T-helper 2 cell treated with Interferon-gamma antibody and Interleukin-4, amounts not matched to agents 5 μg/mL and 100 μg/mL, for 36 hours (primary cell): Measurements from ENCODE around the gene KCNQ1.

ENCODE experiments used
- DNase-seq: peaks from one replicate; pipeline ENCODE4 v3.0.0; 2021; ENCODE audit warnings: low spot score
- H3K27ac Mint-ChIP-seq: one replicate; pipeline ENCODE4 v1.8.0; 2021; ENCODE audit warnings: mild to moderate bottlenecking, mixed read lengths
- H3K27me3 Mint-ChIP-seq: one replicate; pipeline ENCODE4 v1.8.0; 2021; ENCODE audit warnings: low read depth, mixed read lengths
- H3K36me3 Mint-ChIP-seq: one replicate; pipeline ENCODE4 v1.8.0; 2021; ENCODE audit warnings: low read depth, mixed read lengths
- H3K4me1 Mint-ChIP-seq: one replicate; pipeline ENCODE4 v1.8.0; 2021; ENCODE audit warnings: low read depth, mixed read lengths
- H3K4me3 Mint-ChIP-seq: one replicate; pipeline ENCODE4 v1.8.0; 2022; ENCODE audit warnings: mild to moderate bottlenecking, moderate library complexity, mixed read lengths
- H3K9me3 Mint-ChIP-seq: one replicate; pipeline ENCODE4 v1.8.0; 2021; ENCODE audit warnings: mixed read lengths

Gene KCNQ1

DNA sequence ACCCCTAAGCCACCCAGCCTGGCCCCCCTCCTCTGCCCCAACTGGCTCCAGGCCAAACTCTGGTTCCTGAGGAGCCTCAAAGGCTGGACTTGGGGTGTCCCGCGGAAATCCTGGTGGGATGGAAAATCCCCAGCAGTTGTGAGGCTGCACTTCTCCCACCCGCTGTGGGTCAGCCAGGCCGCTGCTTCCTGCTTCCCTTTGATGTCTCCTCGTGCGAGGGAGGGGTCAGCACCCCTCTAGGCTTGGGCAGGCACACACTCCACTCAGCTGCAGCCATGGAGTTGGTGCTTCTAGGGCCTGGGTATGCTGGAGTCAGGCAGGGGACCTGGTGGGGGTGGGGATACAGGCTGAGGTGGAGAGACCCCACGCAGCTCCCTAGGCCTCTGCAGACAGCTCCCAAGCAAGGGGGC lies 243.0 kb downstream of the KCNQ1 start:
- H3K36me3 Mint-ChIP-seq: no peaks in the 10 kb centered on the region
- no peaks in the 10 kb centered on the region for H3K27me3 Mint-ChIP-seq
- H3K4me3 Mint-ChIP-seq: no peak overlapping the region
- no peak for DNase-seq
- no peaks in the 10 kb centered on the region for H3K4me1 Mint-ChIP-seq
- no peaks in the 10 kb centered on the region for H3K9me3 Mint-ChIP-seq
- H3K27ac Mint-ChIP-seq: no peak overlapping the region

- Mint-ChIP-seq H3K36me3 (no peaks in the 10 kb centered on the region), H3K9me3 (no peaks in the 10 kb centered on the region), H3K27me3 (no peaks in the 10 kb centered on the region), H3K27ac (no peak overlapping the region), H3K4me3 (no peak overlapping the region), H3K4me1 (no peaks in the 10 kb centered on the region)
- DNase-seq: no peak
Measured at GRCh38 chr11:2688381-2689231, 243.8 kb downstream of the KCNQ1 start.

GRCh38 chr11:2689651-2690575 lies 245.1 kb downstream of the KCNQ1 start:
- no peak overlapping the region for H3K4me3 Mint-ChIP-seq
- H3K36me3 Mint-ChIP-seq: no peaks in the 10 kb centered on the region
- DNase-seq: no peak
- H3K4me1 Mint-ChIP-seq: no peaks in the 10 kb centered on the region
- no peaks in the 10 kb centered on the region for H3K27me3 Mint-ChIP-seq
- H3K9me3 Mint-ChIP-seq: no peaks in the 10 kb centered on the region
- H3K27ac Mint-ChIP-seq: no peak overlapping the region

DNA sequence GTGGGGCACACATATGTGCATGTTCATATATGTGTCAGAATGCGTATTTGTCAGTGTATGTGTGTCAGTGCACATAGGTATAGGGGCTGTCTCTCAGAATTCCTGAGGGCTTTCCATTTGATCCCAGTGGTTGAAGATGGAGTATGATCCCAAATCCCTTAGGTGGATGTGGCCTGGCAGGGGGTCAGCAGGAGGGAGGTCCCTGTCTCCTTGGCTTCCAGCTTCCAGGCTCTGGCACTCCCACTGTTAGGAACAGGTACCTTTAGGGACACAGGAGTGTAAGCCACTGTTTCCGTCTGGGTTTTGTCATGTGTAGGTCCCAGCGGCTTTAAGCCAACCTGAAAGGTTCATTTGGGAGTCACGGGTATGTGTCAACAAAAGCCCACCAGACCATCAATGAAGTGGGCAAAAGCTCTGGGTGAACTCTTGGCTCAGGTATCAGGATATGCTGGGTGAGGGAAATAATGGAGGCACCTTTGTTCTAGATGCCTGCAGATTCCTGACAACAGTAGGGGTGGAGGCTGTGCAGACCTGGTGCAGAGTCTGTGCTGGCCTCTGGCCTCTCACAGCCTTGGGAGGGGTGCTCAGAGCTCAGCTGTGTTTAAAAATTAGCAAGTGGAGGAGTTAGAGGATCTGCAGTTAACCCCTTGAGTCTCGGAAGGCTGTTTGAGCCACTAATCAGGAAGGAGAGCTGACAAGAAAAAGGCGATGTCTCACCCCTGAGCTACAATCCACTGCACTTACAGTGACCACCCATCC lies 246.0 kb downstream of the KCNQ1 start:
- Mint-ChIP-seq H3K4me3 (no peak overlapping the region), H3K36me3 (no peaks in the 10 kb centered on the region)
- no peak for DNase-seq

DNA sequence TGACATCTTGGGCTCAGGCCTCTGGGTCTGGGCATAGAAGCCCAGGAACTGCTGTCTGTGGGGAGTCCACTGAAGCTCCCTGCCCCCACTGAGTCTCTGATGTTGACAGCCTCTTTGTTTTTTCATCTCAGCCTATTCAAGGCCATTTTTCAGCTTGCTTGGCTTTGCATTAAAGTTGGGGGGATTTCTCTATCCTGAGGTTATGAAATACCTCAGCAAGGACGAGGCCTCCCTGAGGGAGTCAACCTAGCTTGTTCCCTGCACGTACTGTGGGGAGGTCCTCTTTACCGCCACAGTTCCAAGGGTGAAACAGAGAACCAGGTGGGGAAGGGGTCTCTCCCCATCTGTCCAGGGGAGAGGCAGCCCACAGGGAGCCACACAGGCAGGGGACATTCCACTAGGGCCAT lies 246.6 kb downstream of the KCNQ1 start:
- H3K27ac Mint-ChIP-seq: no peak overlapping the region
- DNase-seq: no peak
- H3K9me3 Mint-ChIP-seq: no peaks in the 10 kb centered on the region
- H3K27me3 Mint-ChIP-seq: no peaks in the 10 kb centered on the region
- H3K36me3 Mint-ChIP-seq: no peaks in the 10 kb centered on the region
- H3K4me3 Mint-ChIP-seq: no peak overlapping the region
- H3K4me1 Mint-ChIP-seq: no peaks in the 10 kb centered on the region

More for the DNA sequence above, 246.0 kb downstream of the KCNQ1 start:
- H3K9me3 Mint-ChIP-seq: no peaks in the 10 kb centered on the region
- no peaks in the 10 kb centered on the region for H3K4me1 Mint-ChIP-seq
- H3K27me3 Mint-ChIP-seq: no peaks in the 10 kb centered on the region
- H3K27ac Mint-ChIP-seq: no peak overlapping the region

GRCh38 chr11:2691991-2692875 lies 247.4 kb downstream of the KCNQ1 start:
- no peaks in the 10 kb centered on the region for H3K9me3 Mint-ChIP-seq
- H3K36me3 Mint-ChIP-seq: no peaks in the 10 kb centered on the region
- no peak overlapping the region for H3K27ac Mint-ChIP-seq
- H3K4me1 Mint-ChIP-seq: peaks cover under 1% of the 10 kb centered on the region
- H3K4me3 Mint-ChIP-seq: no peak overlapping the region
- no peaks in the 10 kb centered on the region for H3K27me3 Mint-ChIP-seq
- no peak for DNase-seq

DNA sequence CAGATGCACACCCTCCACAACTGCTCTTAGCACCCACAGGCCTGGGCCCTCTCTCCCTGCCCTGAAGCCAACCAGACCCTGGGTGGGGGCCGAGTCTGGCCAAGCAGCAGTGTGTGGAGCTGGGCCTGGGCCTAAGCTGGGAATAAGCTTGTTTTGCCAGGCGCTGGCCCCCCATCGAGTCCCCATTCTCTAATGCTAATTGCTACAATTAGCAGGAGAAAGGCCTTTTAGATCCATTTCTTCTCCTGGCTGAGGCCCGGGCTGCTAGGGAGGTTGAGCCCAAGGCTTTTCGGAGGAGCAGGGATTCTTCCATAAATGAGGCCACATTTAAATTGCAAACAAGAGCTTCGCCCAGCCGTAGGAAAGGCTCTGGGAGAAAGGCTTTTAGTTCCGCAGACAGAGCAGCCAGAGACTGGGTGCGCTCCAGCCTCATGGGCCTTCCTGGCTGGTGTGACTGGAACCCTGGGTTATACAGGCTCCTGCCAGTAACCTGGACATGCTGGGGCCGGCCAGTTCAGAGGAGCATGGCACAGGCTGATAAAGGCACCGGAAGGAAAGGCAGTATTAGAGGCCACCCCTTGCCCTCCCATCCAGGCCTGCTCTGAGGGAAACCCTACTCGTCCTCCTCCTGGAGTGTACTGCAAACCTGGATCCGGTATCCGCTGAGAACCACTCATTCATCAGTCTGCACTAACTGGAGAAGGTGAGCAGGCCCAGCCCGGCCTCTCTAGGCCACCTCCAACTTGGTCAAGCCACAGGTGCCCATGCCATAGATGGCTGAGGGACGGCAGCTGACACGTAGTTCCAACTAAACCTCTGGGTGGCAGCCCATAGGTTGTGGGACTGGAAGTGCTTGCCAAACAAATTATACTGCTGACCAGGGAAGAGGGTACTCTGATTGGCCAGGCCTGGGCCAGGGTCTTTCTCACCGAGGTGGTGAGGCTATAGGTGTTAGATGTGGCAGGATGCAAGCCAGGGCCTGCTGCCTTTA lies 248.8 kb downstream of the KCNQ1 start:
- peaks cover 2% of the 10 kb centered on the region for H3K36me3 Mint-ChIP-seq
- H3K27ac Mint-ChIP-seq: no peak overlapping the region
- H3K4me1 Mint-ChIP-seq: peaks cover 11% of the 10 kb centered on the region
- no peaks in the 10 kb centered on the region for H3K9me3 Mint-ChIP-seq
- no peak overlapping the region for H3K4me3 Mint-ChIP-seq
- H3K27me3 Mint-ChIP-seq: peaks cover 3% of the 10 kb centered on the region
- no peak for DNase-seq

- Mint-ChIP-seq H3K27me3 (peaks cover 3% of the 10 kb centered on the region), H3K4me3 (no peak overlapping the region), H3K9me3 (no peaks in the 10 kb centered on the region), H3K36me3 (peaks cover 2% of the 10 kb centered on the region), H3K4me1 (peaks cover 14% of the 10 kb centered on the region), H3K27ac (no peak overlapping the region)
- no peak for DNase-seq
Measured at GRCh38 chr11:2694495-2694894, 249.7 kb downstream of the KCNQ1 start.

DNA sequence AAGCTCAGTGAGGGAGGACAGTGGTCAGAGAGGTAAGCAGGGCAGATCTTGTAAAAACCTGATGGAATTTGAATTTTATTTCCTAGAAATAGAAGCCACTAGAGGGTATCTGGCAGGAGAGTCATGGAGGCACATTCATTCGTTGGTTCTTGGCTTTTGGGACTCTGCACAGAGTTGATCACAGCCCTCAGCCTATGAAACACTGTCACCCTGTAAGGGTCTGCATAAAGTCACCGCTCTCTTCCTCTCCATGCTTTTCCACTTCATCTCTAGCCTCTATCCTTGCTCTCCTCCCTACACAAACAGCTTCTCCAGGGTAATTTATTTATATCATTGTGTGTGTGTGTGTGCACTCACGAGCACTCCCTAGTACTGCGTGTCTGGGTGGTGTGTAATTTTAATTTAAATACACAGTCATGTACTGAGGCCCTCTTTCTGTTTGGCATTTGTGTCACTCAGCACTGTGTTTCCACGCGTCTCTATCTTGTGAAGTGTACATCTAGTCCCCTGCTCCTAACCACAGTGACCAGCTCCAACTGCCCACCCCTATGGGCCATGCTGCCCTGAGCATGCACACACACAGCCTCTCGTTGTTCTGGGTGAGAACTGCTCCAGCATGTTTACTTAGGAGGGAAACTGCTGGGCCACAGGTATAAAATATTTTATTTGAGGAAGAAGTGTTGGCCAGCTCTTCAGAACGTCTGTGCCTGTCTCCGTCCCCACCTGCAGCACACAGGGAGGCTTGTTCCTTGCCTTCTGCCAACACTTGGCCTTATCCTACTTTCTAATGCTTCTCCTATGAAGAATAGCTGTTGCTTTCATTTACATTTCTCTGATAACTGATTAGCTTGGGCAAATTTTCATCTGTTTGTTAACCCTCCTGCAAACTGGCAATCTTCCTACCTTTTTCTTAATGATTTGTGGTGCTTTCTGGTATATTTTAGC lies 250.5 kb downstream of the KCNQ1 start:
- no peak for DNase-seq
- H3K36me3 Mint-ChIP-seq: peaks cover 2% of the 10 kb centered on the region
- H3K4me3 Mint-ChIP-seq: no peak overlapping the region
- no peak overlapping the region for H3K27ac Mint-ChIP-seq
- H3K9me3 Mint-ChIP-seq: no peaks in the 10 kb centered on the region
- H3K4me1 Mint-ChIP-seq: peaks cover 14% of the 10 kb centered on the region
- peaks cover 3% of the 10 kb centered on the region for H3K27me3 Mint-ChIP-seq

- no peaks in the 10 kb centered on the region for H3K9me3 Mint-ChIP-seq
Measured at GRCh38 chr11:2696455-2696854, 251.6 kb downstream of the KCNQ1 start.

GRCh38 chr11:2697866-2698265 lies 253.1 kb downstream of the KCNQ1 start:
- no peak overlapping the region for H3K4me3 Mint-ChIP-seq
- no peak for DNase-seq
- H3K27me3 Mint-ChIP-seq: peaks cover 3% of the 10 kb centered on the region
- no peak overlapping the region for H3K27ac Mint-ChIP-seq
- peaks cover 14% of the 10 kb centered on the region for H3K4me1 Mint-ChIP-seq
- H3K9me3 Mint-ChIP-seq: no peaks in the 10 kb centered on the region
- H3K36me3 Mint-ChIP-seq: peaks cover 2% of the 10 kb centered on the region

More at GRCh38 chr11:2696455-2696854, 251.6 kb downstream of the KCNQ1 start:
- peaks cover 14% of the 10 kb centered on the region for H3K4me1 Mint-ChIP-seq
- H3K36me3 Mint-ChIP-seq: peaks cover 2% of the 10 kb centered on the region
- H3K27ac Mint-ChIP-seq: no peak overlapping the region
- no peak for DNase-seq
- H3K27me3 Mint-ChIP-seq: peaks cover 3% of the 10 kb centered on the region
- no peak overlapping the region for H3K4me3 Mint-ChIP-seq
